SKM-1 treated with dmso at 0.1 percent for 144 hours (cell line): ENCODE data around the gene TCF4.
A peak's percentile ranks its signal among the peaks of the same experiment; 100 is the strongest.

Experiments
- DNase-seq: peaks from one replicate; lab custom pipeline; 2025; ENCODE audit not compliant: unreplicated experiment; lab: John Stamatoyannopoulos, UW

The TCF4 gene

GRCh38 chr18:55588111-55588869, at the start of gene TCF4:
TCF4 (minus strand) TSS chr18:55588192; CDS start chr18:55587116, 1,076 bp downstream.
- DNase-seq, result peak; percentile 24

- DNase-seq, result no peak
Measured at GRCh38 chr18:55637204-55637603, 49.2 kb upstream of the TCF4 start.

GRCh38 chr18:55635439-55635838, 47.4 kb upstream of the TCF4 start:
- no peak for DNase-seq

- DNase-seq, result no peak
Measured at GRCh38 chr18:55634545-55634944, 46.6 kb upstream of the TCF4 start.

GRCh38 chr18:55633032-55633431, 45.0 kb upstream of the TCF4 start:
- DNase-seq, result no peak

- no peak for DNase-seq
Measured at GRCh38 chr18:55629133-55629532, 41.1 kb upstream of the TCF4 start.

- no peak for DNase-seq
Measured at GRCh38 chr18:55627007-55627406, 39.0 kb upstream of the TCF4 start.

- DNase-seq, result no peak
Measured at GRCh38 chr18:55625901-55626300, 37.9 kb upstream of the TCF4 start.

GRCh38 chr18:55623626-55624025, 35.6 kb upstream of the TCF4 start:
- DNase-seq, result no peak

- DNase-seq, result no peak
Measured at GRCh38 chr18:55610506-55610905, 22.5 kb upstream of the TCF4 start.

- no peak for DNase-seq
Measured at GRCh38 chr18:55609160-55609825, 21.3 kb upstream of the TCF4 start.

GRCh38 chr18:55608497-55608896, 20.5 kb upstream of the TCF4 start:
- no peak for DNase-seq

GRCh38 chr18:55607773-55608172, 19.8 kb upstream of the TCF4 start:
- DNase-seq, result no peak

GRCh38 chr18:55605733-55606338, 17.8 kb upstream of the TCF4 start:
- DNase-seq, result no peak

GRCh38 chr18:55603775-55604174, 15.8 kb upstream of the TCF4 start:
- no peak for DNase-seq

GRCh38 chr18:55593888-55594287, 5.9 kb upstream of the TCF4 start:
- DNase-seq, result no peak

GRCh38 chr18:55592572-55592971, 4.6 kb upstream of the TCF4 start:
- no peak for DNase-seq

- DNase-seq, result no peak
Measured at GRCh38 chr18:55592106-55592505, 4.1 kb upstream of the TCF4 start.

- peak; percentile 86 for DNase-seq
Measured at GRCh38 chr18:55589625-55590291, 1.8 kb upstream of the TCF4 start.

- DNase-seq, result no peak
Measured at GRCh38 chr18:55588870-55589595, 1.0 kb upstream of the TCF4 start.
